Karpas-422 (cell line): ENCODE results near the gene RASSF1. TPM values are rescaled to one million over a fixed set of nuclear protein-coding genes. Genes with fewer than 3 reads are reported as not detected.

Experiments
- DNase-seq: peaks from one replicate; pipeline ENCODE4 v3.0.0-alpha.2; 2015
- H2AFZ ChIP-seq: fragments of 200-600 bp; sonication (generic); 2 replicates; pipeline ENCODE4 v1.6.1; 2014; ENCODE audit warnings: antibody characterized with exemption, low read length, mixed read lengths
- H3K27ac ChIP-seq: fragments of 200-600 bp; sonication (generic); 2 replicates; pipeline ENCODE4 v1.5.1; 2014; ENCODE audit warnings: mild to moderate bottlenecking, low read length, moderate library complexity
- H3K27me3 ChIP-seq: fragments of 200-600 bp; sonication (generic); 2 replicates; pipeline ENCODE4 v1.6.1; 2014; ENCODE audit warnings: low read length, mixed read lengths
- H3K36me3 ChIP-seq: fragments of 200-600 bp; sonication (generic); 2 replicates; pipeline ENCODE4 v1.6.1; 2014; ENCODE audit warnings: low read length, mixed read lengths; ENCODE audit not compliant: insufficient read depth
- H3K4me1 ChIP-seq: fragments of 200-600 bp; sonication (generic); 2 replicates; pipeline ENCODE4 v1.6.1; 2014; ENCODE audit warnings: mild to moderate bottlenecking, low read length, mixed read lengths
- H3K4me2 ChIP-seq: fragments of 200-600 bp; sonication (generic); 2 replicates; pipeline ENCODE4 v1.6.1; 2014; ENCODE audit warnings: low read length, low read depth, mild to moderate bottlenecking; ENCODE audit not compliant: poor library complexity, severe bottlenecking
- H3K4me3 ChIP-seq: fragments of 200-600 bp; sonication (generic); 2 replicates; pipeline ENCODE4 v1.5.1; 2014; ENCODE audit warnings: mild to moderate bottlenecking, antibody characterized with exemption, low read length, mixed read lengths
- H3K79me2 ChIP-seq: fragments of 200-600 bp; sonication (generic); 2 replicates; pipeline ENCODE4 v1.6.1; 2014; ENCODE audit warnings: mild to moderate bottlenecking, low read length, mixed read lengths
- H3K9ac ChIP-seq: fragments of 200-600 bp; sonication (generic); 2 replicates; pipeline ENCODE4 v1.6.0; 2014; ENCODE audit warnings: low read length
- H3K9me2 ChIP-seq: fragments of 200-600 bp; sonication (generic), shearing (Covaris generic); replicated peaks from 2 replicates; pipeline ENCODE4 v1.6.0; 2014; ENCODE audit warnings: mild to moderate bottlenecking, low read length, moderate library complexity; ENCODE audit not compliant: insufficient read depth
- H3K9me3 ChIP-seq: fragments of 300-700, 200-600 bp; sonication (generic); 2 replicates; pipeline ENCODE4 v1.6.1; 2014; ENCODE audit warnings: low read length, mixed read lengths
- H4K20me1 ChIP-seq: fragments of 200-600 bp; sonication (generic); 2 replicates; pipeline ENCODE4 v1.6.1; 2014; ENCODE audit warnings: mild to moderate bottlenecking, antibody characterized with exemption, low read length, low read depth; ENCODE audit not compliant: insufficient read depth
- total RNA-seq: library from RNA; depleted of rRNA; stranded (reverse); fragments of >200 nt; shearing (Covaris generic); gene quantifications from 2 replicates; pipeline ENCODE4 v1.2.3, GENCODE V29; 2014; ENCODE audit warnings: low replicate concordance

RASSF1 gene
- total RNA-seq, 1 experiment from 2014 or later: 33.3 TPM

GRCh38 chr3:50372349-50372748 is 31.7 kb upstream of the RASSF1 start:
- Histone ChIP-seq H3K9me2 (no peaks in the 10 kb centered on the region), H3K27ac (no peak overlapping the region), H3K9me3 (no peaks in the 10 kb centered on the region), H2AFZ (no peak overlapping the region), H3K9ac (no peak overlapping the region), H3K79me2 (no peaks in the 10 kb centered on the region), H3K4me3 (no peak overlapping the region), H4K20me1 (no peaks in the 10 kb centered on the region), H3K4me2 (no peak overlapping the region), H3K4me1 (no peaks in the 10 kb centered on the region), H3K36me3 (no peaks in the 10 kb centered on the region), H3K27me3 (no peaks in the 10 kb centered on the region)
- no peak for DNase-seq

DNA sequence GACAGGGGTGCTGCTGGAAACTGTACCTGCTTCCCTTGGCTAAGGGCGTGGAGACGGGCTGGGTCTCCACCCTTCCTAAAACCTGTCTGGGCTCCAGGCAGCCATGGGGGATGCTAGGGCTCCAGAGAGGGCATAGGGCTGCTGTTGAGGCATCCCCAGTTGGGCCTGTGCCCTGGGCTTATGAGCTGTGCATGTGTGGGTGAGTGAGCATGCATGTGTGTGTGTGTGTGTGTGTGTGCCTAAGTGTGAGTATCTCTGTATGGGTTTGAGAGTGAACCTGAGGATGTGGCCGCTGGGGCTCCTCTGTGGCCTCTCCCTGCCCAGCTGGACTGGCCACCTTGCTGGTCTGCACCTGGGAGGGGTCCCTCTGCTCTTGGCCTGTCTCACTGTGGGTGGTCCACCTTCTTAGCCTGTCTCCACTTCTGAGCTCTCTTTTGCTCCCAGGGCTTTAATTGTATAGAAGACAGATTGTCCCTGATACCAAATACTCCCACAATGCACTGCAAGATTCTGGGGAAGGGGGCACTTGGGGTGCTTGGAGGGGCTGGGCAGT is 30.6 kb upstream of the RASSF1 start:
- Histone ChIP-seq H3K4me3 (no peak overlapping the region), H4K20me1 (no peaks in the 10 kb centered on the region), H3K27ac (no peak overlapping the region), H3K9me3 (no peaks in the 10 kb centered on the region), H3K36me3 (no peaks in the 10 kb centered on the region), H3K9me2 (no peaks in the 10 kb centered on the region), H3K79me2 (no peaks in the 10 kb centered on the region), H3K27me3 (no peaks in the 10 kb centered on the region), H2AFZ (no peak overlapping the region), H3K4me1 (no peaks in the 10 kb centered on the region), H3K9ac (no peak overlapping the region), H3K4me2 (no peak overlapping the region)
- DNase-seq: no peak

DNA sequence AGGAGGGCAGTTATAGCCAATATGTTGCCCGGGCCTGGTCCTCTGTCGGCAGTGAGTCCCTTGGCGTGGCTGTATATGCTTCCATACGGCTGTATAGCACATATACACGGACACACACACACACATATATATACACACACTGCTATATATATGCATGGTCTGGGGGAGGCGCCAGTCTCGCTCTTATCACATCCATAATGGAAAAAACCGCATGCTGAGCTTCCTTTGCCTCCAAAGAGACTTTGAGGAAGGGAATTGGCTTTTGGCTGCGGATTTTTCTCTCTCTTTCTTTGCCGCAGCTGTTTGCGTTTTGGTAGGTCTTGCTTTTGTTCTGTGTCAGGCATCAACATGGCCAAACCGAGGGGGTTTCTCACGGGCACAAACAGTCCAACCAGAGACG is 30.0 kb upstream of the RASSF1 start:
- H3K79me2 ChIP-seq: no peaks in the 10 kb centered on the region
- no peak overlapping the region for H2AFZ ChIP-seq
- H3K9me3 ChIP-seq: no peaks in the 10 kb centered on the region
- H4K20me1 ChIP-seq: no peaks in the 10 kb centered on the region
- H3K36me3 ChIP-seq: no peaks in the 10 kb centered on the region
- peak; percentile 56 for DNase-seq
- H3K4me2 ChIP-seq: no peak overlapping the region
- H3K4me1 ChIP-seq: peaks cover 1% of the 10 kb centered on the region; the same call in 1 of the 2 replicates
- no peaks in the 10 kb centered on the region for H3K27me3 ChIP-seq
- no peak overlapping the region for H3K4me3 ChIP-seq
- H3K9me2 ChIP-seq: no peaks in the 10 kb centered on the region
- no peak overlapping the region for H3K27ac ChIP-seq
- H3K9ac ChIP-seq: no peak overlapping the region

DNA sequence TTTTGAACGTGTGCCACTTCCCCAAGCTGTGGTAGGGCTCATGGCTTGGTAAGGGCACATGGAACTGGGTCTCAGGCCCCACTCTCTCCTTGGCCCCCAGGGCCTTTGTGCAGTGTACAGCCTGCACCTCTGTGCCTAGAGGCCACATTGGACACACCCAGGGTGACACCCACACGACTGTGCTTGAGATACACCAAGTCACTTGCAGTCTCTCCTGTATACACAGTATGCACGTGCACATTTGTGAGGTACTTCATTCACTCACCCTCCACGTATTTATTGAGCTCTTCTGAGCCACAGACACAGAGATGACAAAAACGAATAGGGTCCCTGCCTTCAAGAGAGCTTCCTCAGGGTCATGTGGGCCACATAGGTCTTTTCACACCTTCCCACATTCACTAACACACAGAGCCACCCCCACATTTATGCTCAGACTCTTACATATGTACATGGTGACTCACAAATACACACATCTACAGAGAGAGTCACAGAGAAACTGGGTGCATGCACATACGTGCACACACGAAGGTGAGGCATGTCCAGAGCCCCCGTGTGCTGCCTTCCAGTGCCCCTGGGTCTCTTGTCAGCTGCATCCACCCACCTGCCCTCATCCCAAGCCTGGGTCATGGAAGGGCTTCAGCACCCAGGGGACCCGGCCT is 28.5 kb upstream of the RASSF1 start:
- Histone ChIP-seq H4K20me1 (no peaks in the 10 kb centered on the region), H3K27me3 (no peaks in the 10 kb centered on the region), H3K79me2 (no peaks in the 10 kb centered on the region), H2AFZ (no peak overlapping the region), H3K9me2 (no peaks in the 10 kb centered on the region), H3K36me3 (no peaks in the 10 kb centered on the region), H3K9ac (no peak overlapping the region), H3K4me3 (no peak overlapping the region), H3K4me2 (no peak overlapping the region), H3K27ac (no peak overlapping the region), H3K9me3 (no peaks in the 10 kb centered on the region), H3K4me1 (peaks cover 5% of the 10 kb centered on the region)
- no peak for DNase-seq

DNA sequence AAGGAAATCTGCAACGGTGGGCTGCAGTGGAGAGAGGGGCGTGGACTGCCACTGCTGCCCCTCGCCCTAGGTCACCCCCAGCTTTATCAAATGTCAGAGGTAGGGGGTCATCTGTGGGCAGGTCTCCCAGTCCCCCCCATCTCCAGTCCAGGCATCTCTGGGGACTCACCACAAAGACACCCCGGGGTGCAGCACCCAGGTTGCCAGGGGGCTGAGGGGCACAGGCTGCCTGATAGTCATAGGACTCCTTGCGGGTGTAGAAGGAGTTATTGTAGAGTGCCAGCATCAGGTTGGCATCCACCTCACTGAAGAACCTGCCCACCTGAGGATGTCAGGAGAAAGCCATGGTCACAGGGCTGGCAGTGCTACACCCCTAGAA is 25.2 kb upstream of the RASSF1 start:
- H3K79me2 ChIP-seq: no peaks in the 10 kb centered on the region
- no peaks in the 10 kb centered on the region for H3K9me3 ChIP-seq
- no peak overlapping the region for H3K27ac ChIP-seq
- H3K4me1 ChIP-seq: peaks cover 5% of the 10 kb centered on the region
- no peak for DNase-seq
- no peaks in the 10 kb centered on the region for H3K36me3 ChIP-seq
- H3K9ac ChIP-seq: 0 out of 2 replicates have a peak overlapping the region, but pooled peaks have one; percentile 50
- H4K20me1 ChIP-seq: no peaks in the 10 kb centered on the region
- H3K4me3 ChIP-seq: no peak overlapping the region
- H3K4me2 ChIP-seq: peak overlapping the region; percentile 53
- no peaks in the 10 kb centered on the region for H3K27me3 ChIP-seq
- no peaks in the 10 kb centered on the region for H3K9me2 ChIP-seq
- no peak overlapping the region for H2AFZ ChIP-seq

DNA sequence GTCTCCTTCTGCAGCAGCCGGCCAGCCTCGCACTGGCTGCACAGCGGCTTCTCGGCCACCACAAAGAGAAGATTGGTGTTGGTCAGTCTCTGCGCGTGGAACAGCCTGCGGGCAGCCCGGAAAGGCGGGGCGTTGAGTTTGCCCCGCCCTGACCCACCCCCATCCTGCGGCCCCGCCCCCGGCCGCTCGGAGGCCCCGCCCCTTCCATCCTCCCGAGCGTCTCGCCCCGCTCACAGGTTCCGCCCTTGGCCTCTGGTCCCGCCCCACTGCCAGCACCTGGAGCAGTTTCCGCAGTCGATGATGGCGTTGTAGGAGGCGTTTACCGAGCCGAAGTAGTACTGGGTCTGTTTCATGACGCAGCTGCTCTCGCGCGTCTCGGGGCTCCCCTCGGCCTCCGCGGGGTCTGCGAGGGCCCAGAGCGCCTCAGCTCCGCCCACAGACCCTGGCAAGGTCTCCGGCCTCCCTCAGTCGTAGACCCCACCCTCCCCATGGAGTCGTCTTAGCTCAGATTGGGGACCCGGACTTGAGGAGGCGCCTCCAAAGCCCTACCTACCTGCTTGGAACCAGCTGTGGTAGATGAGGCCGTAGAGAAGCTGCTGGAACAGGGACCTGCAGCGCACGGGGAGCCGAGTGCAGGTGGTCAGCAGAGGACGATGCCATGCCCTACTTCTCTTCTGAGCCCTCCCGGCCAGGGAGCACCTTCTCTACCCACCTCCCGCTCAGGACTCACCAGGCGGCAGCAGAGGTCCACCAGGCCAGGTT is 24.6 kb upstream of the RASSF1 start:
- peak; percentile 91 for DNase-seq
- Histone ChIP-seq H3K27ac (no peak overlapping the region), H3K9me2 (no peaks in the 10 kb centered on the region), H2AFZ (no peak overlapping the region; the same call in 1 of the 2 replicates), H3K9me3 (no peaks in the 10 kb centered on the region), H3K27me3 (no peaks in the 10 kb centered on the region), H3K79me2 (no peaks in the 10 kb centered on the region), H3K9ac (peak overlapping the region; percentile 50; the same call in 1 of the 2 replicates), H3K4me2 (peak overlapping the region; percentile 53), H3K4me3 (peak overlapping the region; percentile 51; the same call in 1 of the 2 replicates), H3K36me3 (no peaks in the 10 kb centered on the region), H4K20me1 (no peaks in the 10 kb centered on the region), H3K4me1 (peaks cover 5% of the 10 kb centered on the region)

GRCh38 chr3:50364573-50365079 is 24.0 kb upstream of the RASSF1 start:
- H3K27ac ChIP-seq: no peak overlapping the region

GRCh38 chr3:50359760-50360110 is 19.1 kb upstream of the RASSF1 start:
- peak overlapping the region; percentile 76 for H2AFZ ChIP-seq
- no peaks in the 10 kb centered on the region for H3K9me3 ChIP-seq
- peak overlapping the region; percentile 70 for H3K4me2 ChIP-seq
- no peaks in the 10 kb centered on the region; the same call in 1 of the 2 replicates for H4K20me1 ChIP-seq
- no peaks in the 10 kb centered on the region for H3K9me2 ChIP-seq
- peak overlapping the region; percentile 59 for H3K9ac ChIP-seq
- no peaks in the 10 kb centered on the region for H3K27me3 ChIP-seq
- 0 out of 2 replicates have a peak, but pooled peaks cover 5% of the 10 kb centered on the region for H3K36me3 ChIP-seq
- peak overlapping the region; percentile 83 for H3K4me3 ChIP-seq
- H3K4me1 ChIP-seq: peaks cover 41% of the 10 kb centered on the region
- H3K27ac ChIP-seq: no peak overlapping the region
- no peak for DNase-seq
- peaks cover 42% of the 10 kb centered on the region for H3K79me2 ChIP-seq

More at GRCh38 chr3:50364573-50365079, 24.0 kb upstream of the RASSF1 start:
- H3K9me3 ChIP-seq: no peaks in the 10 kb centered on the region
- no peak overlapping the region for H3K4me3 ChIP-seq
- H3K9ac ChIP-seq: no peak overlapping the region
- H3K9me2 ChIP-seq: no peaks in the 10 kb centered on the region
- no peaks in the 10 kb centered on the region for H4K20me1 ChIP-seq
- DNase-seq: no peak
- no peak overlapping the region for H3K4me2 ChIP-seq
- H3K27me3 ChIP-seq: no peaks in the 10 kb centered on the region
- no peaks in the 10 kb centered on the region for H3K79me2 ChIP-seq
- no peak overlapping the region for H2AFZ ChIP-seq
- peaks cover 12% of the 10 kb centered on the region for H3K4me1 ChIP-seq
- no peaks in the 10 kb centered on the region for H3K36me3 ChIP-seq
